ENCODE data around the gene FOXN4. TPM values are rescaled to one million over a fixed set of nuclear protein-coding genes. Genes with fewer than 3 reads are reported as not detected.

The FOXN4 gene
- polyA plus RNA-seq, 1 donor, result 0.10 TPM

GRCh38 chr12:109244073-109244472, 65.0 kb downstream of the FOXN4 start:
- 80% methylated on average over 2 of the region's 5 CpGs for WGBS (ENCODE audit: insufficient coverage, low lambda C conversion rate)
- Histone ChIP-seq H3K9me3 (ENCODE audit: control insufficient read depth, low read depth, low read length) (no peaks in the 10 kb centered on the region), H3K4me3 (ENCODE audit: low read length) (no peak overlapping the region), H3K36me3 (ENCODE audit: control insufficient read depth, insufficient read depth, low read length) (peaks cover 47% of the 10 kb centered on the region), H3K4me1 (ENCODE audit: control insufficient read depth, insufficient read depth, low read length) (peaks cover 13% of the 10 kb centered on the region), H3K27me3 (ENCODE audit: control insufficient read depth, insufficient read depth, low read length) (no peaks in the 10 kb centered on the region), H3K27ac (ENCODE audit: low read length) (no peak overlapping the region)
- DNase-seq, result no peak

- 100% methylated on average over 1 of the region's 5 CpGs for WGBS (ENCODE audit: insufficient coverage, low lambda C conversion rate)
- H3K9me3 ChIP-seq (ENCODE audit: control insufficient read depth, low read depth, low read length), result no peaks in the 10 kb centered on the region
Measured at GRCh38 chr12:109241936-109242335, 67.1 kb downstream of the FOXN4 start.

GRCh38 chr12:109240365-109240764, 68.7 kb downstream of the FOXN4 start:
- no peaks in the 10 kb centered on the region for H3K4me1 ChIP-seq (ENCODE audit: control insufficient read depth, insufficient read depth, low read length)
- DNase-seq, result no peak
- peaks cover 49% of the 10 kb centered on the region for H3K36me3 ChIP-seq (ENCODE audit: control insufficient read depth, insufficient read depth, low read length)
- H3K27ac ChIP-seq (ENCODE audit: low read length), result no peak overlapping the region
- H3K4me3 ChIP-seq (ENCODE audit: low read length), result no peak overlapping the region
- no peaks in the 10 kb centered on the region for H3K27me3 ChIP-seq (ENCODE audit: control insufficient read depth, insufficient read depth, low read length)
- H3K9me3 ChIP-seq (ENCODE audit: control insufficient read depth, low read depth, low read length), result no peaks in the 10 kb centered on the region
- WGBS (ENCODE audit: insufficient coverage, low lambda C conversion rate), result 88% methylated on average over 1 of the region's 2 CpGs

More at GRCh38 chr12:109241936-109242335, 67.1 kb downstream of the FOXN4 start:
- no peak overlapping the region for H3K27ac ChIP-seq (ENCODE audit: low read length)
- no peak for DNase-seq
- peaks cover 52% of the 10 kb centered on the region for H3K36me3 ChIP-seq (ENCODE audit: control insufficient read depth, insufficient read depth, low read length)
- H3K4me1 ChIP-seq (ENCODE audit: control insufficient read depth, insufficient read depth, low read length), result no peaks in the 10 kb centered on the region
- H3K4me3 ChIP-seq (ENCODE audit: low read length), result no peak overlapping the region
- no peaks in the 10 kb centered on the region for H3K27me3 ChIP-seq (ENCODE audit: control insufficient read depth, insufficient read depth, low read length)

GRCh38 chr12:109239691-109240090, 69.4 kb downstream of the FOXN4 start:
- no peaks in the 10 kb centered on the region for H3K9me3 ChIP-seq (ENCODE audit: control insufficient read depth, low read depth, low read length)
- H3K4me1 ChIP-seq (ENCODE audit: control insufficient read depth, insufficient read depth, low read length), result no peaks in the 10 kb centered on the region
- H3K27me3 ChIP-seq (ENCODE audit: control insufficient read depth, insufficient read depth, low read length), result no peaks in the 10 kb centered on the region
- 92% methylated on average over 7 of the region's 11 CpGs for WGBS (ENCODE audit: insufficient coverage, low lambda C conversion rate)
- peaks cover 49% of the 10 kb centered on the region for H3K36me3 ChIP-seq (ENCODE audit: control insufficient read depth, insufficient read depth, low read length)
- H3K27ac ChIP-seq (ENCODE audit: low read length), result no peak overlapping the region
- H3K4me3 ChIP-seq (ENCODE audit: low read length), result no peak overlapping the region
- DNase-seq, result no peak

- 85% methylated on average over 2 of the region's 4 CpGs for WGBS (ENCODE audit: insufficient coverage, low lambda C conversion rate)
- Histone ChIP-seq H3K4me3 (ENCODE audit: low read length) (no peak overlapping the region), H3K9me3 (ENCODE audit: control insufficient read depth, low read depth, low read length) (no peaks in the 10 kb centered on the region), H3K4me1 (ENCODE audit: control insufficient read depth, insufficient read depth, low read length) (no peaks in the 10 kb centered on the region), H3K36me3 (ENCODE audit: control insufficient read depth, insufficient read depth, low read length) (peaks cover 48% of the 10 kb centered on the region), H3K27ac (ENCODE audit: low read length) (no peak overlapping the region), H3K27me3 (ENCODE audit: control insufficient read depth, insufficient read depth, low read length) (no peaks in the 10 kb centered on the region)
- no peak for DNase-seq
Measured at GRCh38 chr12:109239179-109239578, 69.9 kb downstream of the FOXN4 start.

GRCh38 chr12:109236257-109236656, 72.8 kb downstream of the FOXN4 start:
- Histone ChIP-seq H3K27me3 (ENCODE audit: control insufficient read depth, insufficient read depth, low read length) (no peaks in the 10 kb centered on the region), H3K27ac (ENCODE audit: low read length) (no peak overlapping the region), H3K4me1 (ENCODE audit: control insufficient read depth, insufficient read depth, low read length) (no peaks in the 10 kb centered on the region), H3K4me3 (ENCODE audit: low read length) (no peak overlapping the region), H3K36me3 (ENCODE audit: control insufficient read depth, insufficient read depth, low read length) (peaks cover 56% of the 10 kb centered on the region), H3K9me3 (ENCODE audit: control insufficient read depth, low read depth, low read length) (no peaks in the 10 kb centered on the region)
- 100% methylated on average over 2 of the region's 6 CpGs for WGBS (ENCODE audit: insufficient coverage, low lambda C conversion rate)
- no peak for DNase-seq

GRCh38 chr12:109234012-109234411, 75.1 kb downstream of the FOXN4 start:
- no peak overlapping the region for H3K27ac ChIP-seq (ENCODE audit: low read length)
- WGBS (ENCODE audit: insufficient coverage, low lambda C conversion rate), result no CpG with 5 or more reads among the region's 15 CpGs
- no peak overlapping the region for H3K4me3 ChIP-seq (ENCODE audit: low read length)
- peaks cover 45% of the 10 kb centered on the region for H3K36me3 ChIP-seq (ENCODE audit: control insufficient read depth, insufficient read depth, low read length)
- no peaks in the 10 kb centered on the region for H3K27me3 ChIP-seq (ENCODE audit: control insufficient read depth, insufficient read depth, low read length)
- no peak for DNase-seq
- no peaks in the 10 kb centered on the region for H3K4me1 ChIP-seq (ENCODE audit: control insufficient read depth, insufficient read depth, low read length)
- H3K9me3 ChIP-seq (ENCODE audit: control insufficient read depth, low read depth, low read length), result no peaks in the 10 kb centered on the region

GRCh38 chr12:109232731-109233130, 76.4 kb downstream of the FOXN4 start:
- no peak overlapping the region for H3K4me3 ChIP-seq (ENCODE audit: low read length)
- H3K27ac ChIP-seq (ENCODE audit: low read length), result no peak overlapping the region
- H3K4me1 ChIP-seq (ENCODE audit: control insufficient read depth, insufficient read depth, low read length), result no peaks in the 10 kb centered on the region
- DNase-seq, result no peak
- no peaks in the 10 kb centered on the region for H3K9me3 ChIP-seq (ENCODE audit: control insufficient read depth, low read depth, low read length)
- H3K36me3 ChIP-seq (ENCODE audit: control insufficient read depth, insufficient read depth, low read length), result peaks cover 48% of the 10 kb centered on the region
- no CpG with 5 or more reads among the region's 7 CpGs for whole genome bisulfite sequencing (ENCODE audit: insufficient coverage, low lambda C conversion rate)
- no peaks in the 10 kb centered on the region for H3K27me3 ChIP-seq (ENCODE audit: control insufficient read depth, insufficient read depth, low read length)

- no peak overlapping the region for H3K4me3 ChIP-seq (ENCODE audit: low read length)
- H3K27ac ChIP-seq (ENCODE audit: low read length), result no peak overlapping the region
- H3K36me3 ChIP-seq (ENCODE audit: control insufficient read depth, insufficient read depth, low read length), result peaks cover 42% of the 10 kb centered on the region
- WGBS (ENCODE audit: insufficient coverage, low lambda C conversion rate), result no CpG with 5 or more reads among the region's 2 CpGs
- no peaks in the 10 kb centered on the region for H3K4me1 ChIP-seq (ENCODE audit: control insufficient read depth, insufficient read depth, low read length)
- no peaks in the 10 kb centered on the region for H3K9me3 ChIP-seq (ENCODE audit: control insufficient read depth, low read depth, low read length)
- DNase-seq, result no peak
- H3K27me3 ChIP-seq (ENCODE audit: control insufficient read depth, insufficient read depth, low read length), result no peaks in the 10 kb centered on the region
Measured at GRCh38 chr12:109230193-109230592, 78.9 kb downstream of the FOXN4 start.

GRCh38 chr12:109228664-109229063, 80.4 kb downstream of the FOXN4 start:
- Histone ChIP-seq H3K36me3 (ENCODE audit: control insufficient read depth, insufficient read depth, low read length) (peaks cover 49% of the 10 kb centered on the region), H3K9me3 (ENCODE audit: control insufficient read depth, low read depth, low read length) (no peaks in the 10 kb centered on the region), H3K27me3 (ENCODE audit: control insufficient read depth, insufficient read depth, low read length) (no peaks in the 10 kb centered on the region), H3K27ac (ENCODE audit: low read length) (no peak overlapping the region), H3K4me1 (ENCODE audit: control insufficient read depth, insufficient read depth, low read length) (no peaks in the 10 kb centered on the region), H3K4me3 (ENCODE audit: low read length) (no peak overlapping the region)
- DNase-seq, result no peak
- WGBS (ENCODE audit: insufficient coverage, low lambda C conversion rate), result 100% methylated on average over 1 of the region's 4 CpGs
